Lower lobe of right lung (tissue), 2 donors: Measurements from ENCODE around the gene TRIOBP. TPM values are rescaled to one million over a fixed set of nuclear protein-coding genes. Genes with fewer than 3 reads are reported as not detected.

Experiments
- ATAC-seq, 2 donors: fragments of 200-7000 bp; cut with Tn5 transposase; one replicate each; pipeline ENCODE4 v1.9.1; 2020 to 2022; ENCODE audit warnings: mild to moderate bottlenecking in 2 of 2, moderate library complexity in 2 of 2
- DNase-seq: peaks from one replicate; pipeline ENCODE4 v3.0.0-alpha.2; 2020
- H3K27ac ChIP-seq: fragments of 200-600 bp; one replicate; pipeline ENCODE4 v1.8.0; 2022
- H3K27me3 ChIP-seq: fragments of 200-600 bp; one replicate; pipeline ENCODE4 v1.8.0; 2022; ENCODE audit warnings: low read depth
- H3K36me3 ChIP-seq: fragments of 200-600 bp; one replicate; pipeline ENCODE4 v1.8.0; 2022; ENCODE audit warnings: mild to moderate bottlenecking
- H3K4me1 ChIP-seq: fragments of 200-600 bp; one replicate; pipeline ENCODE4 v1.8.0; 2022
- H3K4me3 ChIP-seq: fragments of 200-600 bp; one replicate; pipeline ENCODE4 v1.8.0; 2022; ENCODE audit warnings: mild to moderate bottlenecking
- H3K9me3 ChIP-seq: fragments of 200-600 bp; one replicate; pipeline ENCODE4 v1.8.0; 2022
- CTCF ChIP-seq: fragments of 200-600 bp; IDR thresholded peaks from one replicate; pipeline ENCODE4 v1.8.0; 2022; ENCODE audit warnings: antibody characterized with exemption, mild to moderate bottlenecking
- intact Hi-C: fragments of 100-400 bp; cut with DNase I; formaldehyde crosslinking; loops from one replicate; pipeline ENCODE4 v1.11.0; 2022
- total RNA-seq: library from RNA; stranded (reverse); fragmentation: NEBNext Ultra II Directional; extraction: Animal tissue kit (Norgen Biotek cat#: 25700); gene quantifications from one replicate; pipeline ENCODE4 v1.2.1, GENCODE V29; 2021
- donor health status: DM: no; HTN: yes; CAD: no; lungs with severe emphysema.

Gene TRIOBP
- total RNA-seq, 1 donor from 2014 or later = 78.8 TPM

- Histone ChIP-seq H3K36me3 (peaks cover 28% of the 10 kb centered on the region), H3K9me3 (no peaks in the 10 kb centered on the region), H3K27ac (peak overlapping the region; percentile 85), H3K4me1 (peaks cover 56% of the 10 kb centered on the region), H3K4me3 (peak overlapping the region; percentile 69), H3K27me3 (no peaks in the 10 kb centered on the region)
- no peak for TF ChIP-seq CTCF
- no peak for ATAC-seq
- no peak for DNase-seq
- intact Hi-C loops = no loop called here
Measured at GRCh38 chr22:37677493-37677974, 19.3 kb upstream of the TRIOBP start.

- H3K27ac ChIP-seq = no peak overlapping the region
- intact Hi-C loops = no loop called here
Measured at GRCh38 chr22:37678372-37678771, 18.5 kb upstream of the TRIOBP start.

GRCh38 chr22:37679670-37680069, 17.2 kb upstream of the TRIOBP start:
- Histone ChIP-seq H3K9me3 (no peaks in the 10 kb centered on the region), H3K4me1 (peaks cover 38% of the 10 kb centered on the region), H3K27me3 (no peaks in the 10 kb centered on the region), H3K36me3 (peaks cover 28% of the 10 kb centered on the region), H3K4me3 (no peak overlapping the region), H3K27ac (no peak overlapping the region)
- intact Hi-C loops = no loop called here
- ATAC-seq (no peak), DNase-seq (no peak)
- no peak for TF ChIP-seq CTCF

More at GRCh38 chr22:37678372-37678771, 18.5 kb upstream of the TRIOBP start:
- H3K27me3 ChIP-seq = no peaks in the 10 kb centered on the region
- H3K9me3 ChIP-seq = no peaks in the 10 kb centered on the region
- no peak overlapping the region for H3K4me3 ChIP-seq
- H3K36me3 ChIP-seq = peaks cover 28% of the 10 kb centered on the region
- ATAC-seq (no peak), DNase-seq (no peak)
- peaks cover 49% of the 10 kb centered on the region for H3K4me1 ChIP-seq
- TF ChIP-seq CTCF = no peak

DNA sequence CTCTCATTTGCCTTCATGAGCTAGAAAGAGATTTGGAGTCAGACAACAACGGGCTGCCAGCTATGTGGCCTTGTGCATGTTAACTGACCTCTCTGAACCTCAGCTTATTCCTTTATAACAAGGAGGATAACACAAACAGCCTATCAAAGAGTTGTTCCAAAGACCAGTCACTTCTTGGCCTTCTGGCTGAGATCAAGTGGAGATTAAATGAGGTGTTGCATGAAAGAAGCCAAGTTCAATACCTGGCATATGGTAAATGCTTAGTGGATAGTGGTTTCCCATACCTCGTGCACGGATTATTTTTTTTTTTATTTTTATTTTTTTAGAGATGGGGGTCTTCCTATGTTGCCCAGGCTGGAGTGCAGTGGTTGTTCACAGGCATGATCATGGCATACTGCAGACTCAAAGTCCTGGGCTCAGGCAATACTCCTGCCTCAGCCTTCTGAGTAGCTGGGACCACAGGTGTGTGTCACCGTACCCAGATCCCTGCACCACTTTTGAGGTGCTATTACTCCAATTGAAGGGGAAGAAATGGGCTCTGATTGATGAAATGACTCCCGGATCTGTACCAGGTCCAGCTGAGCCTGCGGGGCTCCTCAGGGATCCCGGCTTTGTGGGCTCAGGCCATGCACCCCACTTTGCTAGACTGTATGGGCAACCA, 16.5 kb upstream of the TRIOBP start:
- Histone ChIP-seq H3K9me3 (no peaks in the 10 kb centered on the region), H3K27ac (no peak overlapping the region), H3K4me1 (peaks cover 32% of the 10 kb centered on the region), H3K27me3 (no peaks in the 10 kb centered on the region), H3K36me3 (peaks cover 28% of the 10 kb centered on the region), H3K4me3 (no peak overlapping the region)
- intact Hi-C loops = no loop called here
- no peak for TF ChIP-seq CTCF
- no peak for ATAC-seq
- DNase-seq = no peak

GRCh38 chr22:37681001-37681424, 15.8 kb upstream of the TRIOBP start:
- DNase-seq (no peak), ATAC-seq (no peak)
- Histone ChIP-seq H3K9me3 (no peaks in the 10 kb centered on the region), H3K4me1 (peaks cover 32% of the 10 kb centered on the region), H3K36me3 (peaks cover 28% of the 10 kb centered on the region), H3K27ac (no peak overlapping the region), H3K4me3 (no peak overlapping the region), H3K27me3 (no peaks in the 10 kb centered on the region)
- intact Hi-C loops = no loop called here
- TF ChIP-seq CTCF = no peak
